Suprapubic skin (tissue), 4 donors: Measurements from ENCODE around the gene MARS1. TPM values are rescaled to one million over a fixed set of nuclear protein-coding genes. Genes with fewer than 3 reads are reported as not detected.

Experiments used
- DNase-seq, 2 donors: peaks; one replicate each; pipeline ENCODE4 v3.0.0-alpha.2; 2019; ENCODE audit warnings: low spot score in 2 of 2
- H3K27ac ChIP-seq: fragments of 200-600 bp; sonication (generic); one replicate; pipeline ENCODE4 v1.5.1; 2019
- H3K27me3 ChIP-seq: fragments of 200-600 bp; sonication (generic); one replicate; pipeline ENCODE4 v1.5.1; 2019
- H3K36me3 ChIP-seq: fragments of 200-600 bp; sonication (generic); one replicate; pipeline ENCODE4 v1.5.1; 2019
- H3K4me1 ChIP-seq: fragments of 200-600 bp; sonication (generic); one replicate; pipeline ENCODE4 v1.5.1; 2019
- H3K4me3 ChIP-seq: fragments of 200-600 bp; sonication (generic); one replicate; pipeline ENCODE4 v1.5.1; 2019; ENCODE audit warnings: mild to moderate bottlenecking
- H3K9me3 ChIP-seq: fragments of 200-600 bp; sonication (generic); one replicate; pipeline ENCODE4 v1.5.1; 2019
- EP300 ChIP-seq: sonication (generic); formaldehyde crosslinking; IDR thresholded peaks from one replicate; pipeline ENCODE4 v1.6.1; 2017; ENCODE audit warnings: antibody characterized with exemption
- POLR2A ChIP-seq, 2 donors: fragments of 450-650 bp; IDR thresholded peaks; one replicate each; pipeline ENCODE4 v1.6.1; 2017; ENCODE audit warnings: antibody characterized with exemption in 2 of 2, mild to moderate bottlenecking in 2 of 2, moderate library complexity in 2 of 2
- POLR2AphosphoS5 ChIP-seq, 3 donors: sonication (generic); formaldehyde crosslinking; IDR thresholded peaks; one replicate each; pipeline ENCODE4 v1.6.1; 2017; ENCODE audit warnings: antibody characterized with exemption in 3 of 3
- WGBS: methylation state at CpG from one replicate; pipeline ENCODE4 v1.1.5; 2018; 5-methylcytosine and 5-hydroxymethylcytosine counted together
- total RNA-seq, 4 donors: library from RNA; depleted of rRNA; stranded (reverse); fragments of >200 nt; gene quantifications; one replicate each; pipeline ENCODE4 v1.1.0, GENCODE V29; 2016
- TF ChIP-seq, protein P1 (sequence below), 2 donors: fragments of 200-600 bp in 1 of 2; fragments of 450-650 bp in 1 of 2; sonication (generic) in 1 of 2; IDR thresholded peaks; one replicate each; pipeline ENCODE4 v1.5.1; 2016 to 2019; ENCODE audit warnings: antibody characterized with exemption in 2 of 2, mild to moderate bottlenecking in 1 of 2, moderate library complexity in 1 of 2

The MARS1 gene
- total RNA-seq, 4 donors from 2014 or later = 55.7 to 203 (median 79.7) TPM

DNA sequence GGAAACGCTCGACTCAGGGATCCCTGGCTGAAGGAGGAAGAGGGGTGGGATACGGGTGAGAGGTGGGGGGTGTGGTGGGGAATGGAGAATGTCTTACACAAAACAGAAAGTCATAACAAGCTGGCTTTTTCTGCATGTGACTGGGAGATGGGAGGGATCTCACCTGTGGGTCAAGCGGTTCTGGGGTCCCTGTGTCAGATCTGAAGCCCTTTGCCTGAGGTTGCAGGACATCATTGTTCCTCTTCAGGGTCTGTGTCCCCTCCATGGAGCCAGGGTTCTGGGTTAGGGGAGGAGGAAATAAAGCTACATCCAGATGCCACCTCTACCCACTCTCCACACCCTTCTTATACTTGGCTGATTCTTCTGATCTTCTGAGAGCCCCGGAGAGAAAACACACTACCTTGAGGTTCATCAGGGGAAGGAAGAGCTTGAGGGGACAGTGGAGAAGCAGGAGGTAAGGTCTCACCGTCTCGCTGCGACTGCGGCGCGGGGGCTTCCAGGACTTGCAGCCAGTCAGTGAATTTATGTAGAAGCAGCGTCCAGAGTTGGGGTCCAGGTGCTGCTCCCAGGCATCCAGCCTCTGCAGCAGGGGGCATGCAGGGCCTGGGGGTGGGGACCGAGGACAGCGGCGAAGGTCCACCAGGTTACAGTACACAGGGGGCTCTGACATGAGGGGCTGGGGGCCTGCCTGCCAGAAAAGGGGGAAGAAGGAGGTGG, 10.7 kb upstream of the MARS1 start:
- 74% methylated on average over 15 of the region's 15 CpGs for WGBS
- Histone ChIP-seq H3K4me3 (peak overlapping the region; percentile 51), H3K36me3 (no peaks in the 10 kb centered on the region), H3K27me3 (peaks cover 35% of the 10 kb centered on the region), H3K9me3 (no peaks in the 10 kb centered on the region), H3K27ac (no peak overlapping the region), H3K4me1 (peaks cover 17% of the 10 kb centered on the region)
- DNase-seq = no peak
- no peak for TF ChIP-seq POLR2A (IDR thresholded peaks at IDR 0.05)
- TF ChIP-seq, protein P1, sequence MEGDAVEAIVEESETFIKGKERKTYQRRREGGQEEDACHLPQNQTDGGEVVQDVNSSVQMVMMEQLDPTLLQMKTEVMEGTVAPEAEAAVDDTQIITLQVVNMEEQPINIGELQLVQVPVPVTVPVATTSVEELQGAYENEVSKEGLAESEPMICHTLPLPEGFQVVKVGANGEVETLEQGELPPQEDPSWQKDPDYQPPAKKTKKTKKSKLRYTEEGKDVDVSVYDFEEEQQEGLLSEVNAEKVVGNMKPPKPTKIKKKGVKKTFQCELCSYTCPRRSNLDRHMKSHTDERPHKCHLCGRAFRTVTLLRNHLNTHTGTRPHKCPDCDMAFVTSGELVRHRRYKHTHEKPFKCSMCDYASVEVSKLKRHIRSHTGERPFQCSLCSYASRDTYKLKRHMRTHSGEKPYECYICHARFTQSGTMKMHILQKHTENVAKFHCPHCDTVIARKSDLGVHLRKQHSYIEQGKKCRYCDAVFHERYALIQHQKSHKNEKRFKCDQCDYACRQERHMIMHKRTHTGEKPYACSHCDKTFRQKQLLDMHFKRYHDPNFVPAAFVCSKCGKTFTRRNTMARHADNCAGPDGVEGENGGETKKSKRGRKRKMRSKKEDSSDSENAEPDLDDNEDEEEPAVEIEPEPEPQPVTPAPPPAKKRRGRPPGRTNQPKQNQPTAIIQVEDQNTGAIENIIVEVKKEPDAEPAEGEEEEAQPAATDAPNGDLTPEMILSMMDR (IDR thresholded peaks at IDR 0.05) = no peak
- TF ChIP-seq EP300 = no peak
- TF ChIP-seq POLR2AphosphoS5 (IDR thresholded peaks at IDR 0.05) = no peak

DNA sequence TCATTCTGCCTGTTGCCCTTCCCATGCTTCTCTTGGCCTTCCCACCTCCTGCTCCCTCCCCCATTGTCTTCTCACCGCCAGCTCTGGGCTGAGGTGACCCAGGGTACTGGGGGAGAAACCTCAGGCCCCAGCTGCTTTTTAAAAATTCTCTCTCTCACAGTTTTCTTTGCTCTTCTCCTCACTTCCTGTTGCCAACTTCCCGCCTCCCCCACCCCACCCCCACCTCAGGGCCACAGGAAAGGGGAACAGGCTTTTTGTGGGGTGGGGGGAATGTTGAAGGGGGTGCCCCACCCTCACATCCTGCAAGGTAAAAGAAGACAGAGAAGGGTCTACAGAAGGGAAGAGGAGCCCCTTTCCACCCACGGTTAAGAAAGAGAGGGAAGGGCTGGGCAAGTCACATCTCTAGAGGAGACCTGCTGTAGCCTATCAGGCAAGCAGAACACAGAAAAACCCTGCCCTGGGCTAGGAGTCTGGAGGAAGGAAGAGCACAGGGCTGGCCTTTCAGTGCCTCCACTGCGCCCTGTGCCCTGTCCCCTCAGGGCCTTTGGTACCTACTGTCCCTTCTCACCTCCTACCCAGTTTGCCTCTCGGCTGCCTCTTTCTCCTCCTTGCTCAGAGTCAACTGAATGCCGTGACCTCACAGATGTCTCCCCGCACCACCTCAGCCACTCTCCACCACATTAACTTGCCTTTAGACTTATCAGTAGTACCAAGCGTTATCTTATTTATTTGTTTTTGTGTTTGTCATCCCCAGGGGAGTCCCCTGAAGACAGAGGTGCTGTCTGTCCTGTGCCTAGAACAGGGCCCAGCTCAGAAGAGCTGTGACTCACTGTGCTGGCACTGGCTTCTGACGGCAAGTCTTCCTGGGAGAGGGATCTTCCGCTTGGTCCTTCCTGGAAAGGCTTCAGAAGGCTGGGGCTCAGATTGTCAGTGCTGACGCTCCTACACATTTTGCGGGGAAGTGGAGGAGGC, 9.9 kb upstream of the MARS1 start:
- Histone ChIP-seq H3K4me1 (peaks cover 17% of the 10 kb centered on the region), H3K9me3 (no peaks in the 10 kb centered on the region), H3K27ac (peak overlapping the region; percentile 19), H3K27me3 (peaks cover 32% of the 10 kb centered on the region), H3K36me3 (no peaks in the 10 kb centered on the region), H3K4me3 (peak overlapping the region; percentile 51)
- TF ChIP-seq, protein P1 (IDR thresholded peaks at IDR 0.05) = no peak
- TF ChIP-seq POLR2A (IDR thresholded peaks at IDR 0.05) = peak in 1 of 2 donors; percentile 10
- WGBS = 65% methylated on average over 12 of the region's 12 CpGs
- DNase-seq = no peak

DNA sequence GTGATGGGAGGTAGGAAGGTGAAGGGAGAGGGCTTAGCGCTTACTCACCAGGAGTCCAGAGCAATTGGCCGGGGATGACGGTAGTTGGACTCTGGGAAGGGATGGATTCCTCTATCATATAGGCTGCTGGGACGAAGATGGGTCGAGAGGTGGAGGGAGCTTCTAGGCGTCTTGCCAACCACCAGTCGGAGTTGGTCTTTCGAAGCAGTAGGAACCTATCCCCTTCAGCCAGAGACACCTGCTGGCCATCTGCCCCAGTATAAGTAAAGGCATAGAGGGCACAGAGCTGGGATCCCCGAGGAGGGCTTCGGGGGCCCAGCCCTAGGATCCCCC, 8.9 kb upstream of the MARS1 start:
- TF ChIP-seq POLR2AphosphoS5 (IDR thresholded peaks at IDR 0.05) (no peak), EP300 (no peak), POLR2A (IDR thresholded peaks at IDR 0.05) (no peak)
- TF ChIP-seq, protein P1 (IDR thresholded peaks at IDR 0.05) = no peak
- H3K4me3 ChIP-seq = no peak overlapping the region
- DNase-seq = no peak
- H3K36me3 ChIP-seq = no peaks in the 10 kb centered on the region
- no peaks in the 10 kb centered on the region for H3K9me3 ChIP-seq
- peaks cover 17% of the 10 kb centered on the region for H3K4me1 ChIP-seq
- H3K27me3 ChIP-seq = peaks cover 29% of the 10 kb centered on the region
- WGBS = 77% methylated on average over 10 of the region's 10 CpGs
- no peak overlapping the region for H3K27ac ChIP-seq

DNA sequence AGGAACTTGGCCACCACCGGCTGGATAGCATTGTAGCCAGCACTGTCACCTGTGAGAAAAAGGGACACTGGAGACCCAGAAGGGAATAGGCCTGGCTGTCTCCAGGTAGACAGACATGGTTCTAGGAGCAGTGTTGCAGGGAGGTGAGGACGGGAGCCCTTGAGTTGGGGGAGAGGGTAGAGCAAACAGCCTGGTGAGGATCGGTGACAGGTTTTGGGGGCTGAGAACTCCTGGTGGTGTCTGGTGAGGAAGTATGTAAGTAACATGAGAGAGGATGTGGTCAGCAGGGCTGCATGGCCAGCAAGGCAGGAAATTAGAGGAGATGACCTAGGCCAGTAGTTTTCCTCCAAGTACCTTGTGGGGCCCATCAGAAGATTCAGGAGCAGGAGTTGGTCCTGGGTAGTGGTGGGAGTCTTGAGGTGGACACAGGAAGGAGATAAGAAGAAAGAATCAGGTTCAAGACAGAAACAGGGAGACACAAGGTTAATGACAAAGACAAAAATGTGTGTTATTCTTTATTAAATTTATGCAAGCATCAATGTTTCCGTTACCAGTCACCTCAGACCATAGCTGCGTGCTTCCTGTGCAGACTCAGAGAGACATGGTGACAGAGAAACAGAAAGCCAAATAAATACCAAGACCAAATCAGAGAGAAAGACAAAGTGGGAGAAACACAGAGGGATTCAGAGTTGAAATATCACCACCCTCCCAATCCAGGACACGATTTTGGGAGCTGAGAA, 8.3 kb upstream of the MARS1 start, which contains the start of gene ARHGAP9:
Gene ARHGAP9 (minus strand): TSS at position 491 of the 740 bp plus-strand sequence. CDS start 460 bp downstream, at position 31.
- WGBS = 71% methylated on average over 6 of the region's 6 CpGs
- Histone ChIP-seq H3K27ac (peak within 1 kb of the TSS; percentile 19), H3K36me3 (no peaks in the 10 kb centered on the region), H3K4me3 (no peak within 1 kb of the TSS), H3K4me1 (peaks cover 17% of the 10 kb centered on the region), H3K9me3 (no peaks in the 10 kb centered on the region), H3K27me3 (peaks cover 29% of the 10 kb centered on the region)
- TF ChIP-seq POLR2A (IDR thresholded peaks at IDR 0.05) (no peak), EP300 (no peak), POLR2AphosphoS5 (IDR thresholded peaks at IDR 0.05) (no peak)
- TF ChIP-seq, protein P1 (IDR thresholded peaks at IDR 0.05) = no peak
- no peak for DNase-seq
